Measurements from ENCODE around the gene CYP26A1.

CYP26A1 gene

GRCh38 chr10:93073539-93074146 lies at the start of gene CYP26A1:
Gene CYP26A1 (plus strand): TSS chr10:93073893. CDS start chr10:93073935, 42 bp downstream.
- DNase-seq (ENCODE audit: low read depth): no peak
- no peak within 1 kb of the TSS for H3K4me3 ChIP-seq (ENCODE audit: low read length)

GRCh38 chr10:93026072-93026471 lies 47.6 kb upstream of the CYP26A1 start:
- H3K4me3 ChIP-seq (ENCODE audit: low read length): no peak overlapping the region
- no peak for TF ChIP-seq CTCF (IDR thresholded peaks at IDR 0.05; ENCODE audit: insufficient read depth, low read depth, low read length, missing control alignments)
- DNase-seq (ENCODE audit: low read depth): peak; percentile 7

More at GRCh38 chr10:93073539-93074146, at the start of gene CYP26A1:
- TF ChIP-seq CTCF (IDR thresholded peaks at IDR 0.05; ENCODE audit: insufficient read depth, low read depth, low read length, missing control alignments): no peak

- no peak overlapping the region for H3K4me3 ChIP-seq (ENCODE audit: low read length)
- no peak for TF ChIP-seq CTCF (IDR thresholded peaks at IDR 0.05; ENCODE audit: insufficient read depth, low read depth, low read length, missing control alignments)
- no peak for DNase-seq (ENCODE audit: low read depth)
Observed at GRCh38 chr10:93027508-93027907, 46.2 kb upstream of the CYP26A1 start.

- peak; percentile 68 for DNase-seq (ENCODE audit: low read depth)
- no peak overlapping the region for H3K4me3 ChIP-seq (ENCODE audit: low read length)
Observed at GRCh38 chr10:93028883-93029282, 44.8 kb upstream of the CYP26A1 start.

GRCh38 chr10:93030409-93030808 lies 43.3 kb upstream of the CYP26A1 start:
- TF ChIP-seq CTCF (IDR thresholded peaks at IDR 0.05; ENCODE audit: insufficient read depth, low read depth, low read length, missing control alignments): no peak
- H3K4me3 ChIP-seq (ENCODE audit: low read length): no peak overlapping the region
- peak; percentile 67 for DNase-seq (ENCODE audit: low read depth)

More at GRCh38 chr10:93028883-93029282, 44.8 kb upstream of the CYP26A1 start:
- TF ChIP-seq CTCF (IDR thresholded peaks at IDR 0.05; ENCODE audit: insufficient read depth, low read depth, low read length, missing control alignments): no peak

GRCh38 chr10:93032105-93032808 lies 41.4 kb upstream of the CYP26A1 start:
- no peak for TF ChIP-seq CTCF (IDR thresholded peaks at IDR 0.05; ENCODE audit: insufficient read depth, low read depth, low read length, missing control alignments)
- H3K4me3 ChIP-seq (ENCODE audit: low read length): no peak overlapping the region
- no peak for DNase-seq (ENCODE audit: low read depth)

GRCh38 chr10:93032809-93033137 lies 40.9 kb upstream of the CYP26A1 start:
- DNase-seq (ENCODE audit: low read depth): no peak
- no peak overlapping the region for H3K4me3 ChIP-seq (ENCODE audit: low read length)
- no peak for TF ChIP-seq CTCF (IDR thresholded peaks at IDR 0.05; ENCODE audit: insufficient read depth, low read depth, low read length, missing control alignments)
